Mammary epithelial cell (primary cell): ENCODE data around the gene ETV2.

Experiments used
- EZH2 ChIP-seq: IDR thresholded peaks from 2 replicates; pipeline ENCODE4 v1.6.1; 2012; ENCODE audit warnings: low read length, inconsistent platforms, borderline replicate concordance
- TF ChIP-seq, protein P1 (sequence below), 2 donors: IDR thresholded peaks in 1 of 2; conservative IDR thresholded peaks in 1 of 2; 2 replicates each; pipeline ENCODE4 v1.5.1; 2011 to 2012; ENCODE audit warnings: inconsistent platforms in 2 of 2, low read length in 2 of 2, mild to moderate bottlenecking in 2 of 2, control low read depth in 1 of 2, low read depth in 1 of 2; ENCODE audit not compliant: insufficient read depth in 1 of 2; ENCODE audit errors: extremely low read depth in 1 of 2

DNA sequence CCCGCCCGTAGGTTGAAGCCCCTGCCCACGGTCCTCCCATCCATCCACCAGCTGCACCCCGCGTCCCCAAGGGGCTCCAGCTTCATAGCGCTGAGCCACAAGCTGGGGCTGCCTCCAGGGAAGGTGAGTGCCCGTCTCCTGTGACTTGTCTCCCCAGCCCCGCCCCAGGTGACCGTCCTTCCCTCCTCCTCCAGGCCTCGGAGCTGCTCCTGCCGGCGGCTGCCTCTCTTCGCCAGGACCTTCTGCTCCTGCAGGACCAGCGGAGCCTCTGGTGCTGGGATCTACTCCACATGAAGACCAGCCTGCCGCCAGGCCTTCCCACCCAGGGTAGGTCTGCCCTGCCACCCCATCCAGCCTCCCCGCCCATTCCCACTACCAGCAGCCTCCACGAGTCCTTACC lies 21.5 kb upstream of the ETV2 start:
- TF ChIP-seq, protein P1, sequence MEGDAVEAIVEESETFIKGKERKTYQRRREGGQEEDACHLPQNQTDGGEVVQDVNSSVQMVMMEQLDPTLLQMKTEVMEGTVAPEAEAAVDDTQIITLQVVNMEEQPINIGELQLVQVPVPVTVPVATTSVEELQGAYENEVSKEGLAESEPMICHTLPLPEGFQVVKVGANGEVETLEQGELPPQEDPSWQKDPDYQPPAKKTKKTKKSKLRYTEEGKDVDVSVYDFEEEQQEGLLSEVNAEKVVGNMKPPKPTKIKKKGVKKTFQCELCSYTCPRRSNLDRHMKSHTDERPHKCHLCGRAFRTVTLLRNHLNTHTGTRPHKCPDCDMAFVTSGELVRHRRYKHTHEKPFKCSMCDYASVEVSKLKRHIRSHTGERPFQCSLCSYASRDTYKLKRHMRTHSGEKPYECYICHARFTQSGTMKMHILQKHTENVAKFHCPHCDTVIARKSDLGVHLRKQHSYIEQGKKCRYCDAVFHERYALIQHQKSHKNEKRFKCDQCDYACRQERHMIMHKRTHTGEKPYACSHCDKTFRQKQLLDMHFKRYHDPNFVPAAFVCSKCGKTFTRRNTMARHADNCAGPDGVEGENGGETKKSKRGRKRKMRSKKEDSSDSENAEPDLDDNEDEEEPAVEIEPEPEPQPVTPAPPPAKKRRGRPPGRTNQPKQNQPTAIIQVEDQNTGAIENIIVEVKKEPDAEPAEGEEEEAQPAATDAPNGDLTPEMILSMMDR (conservative IDR thresholded peaks at IDR 0.05 in 1 of 2, IDR thresholded peaks at IDR 0.05 in 1 of 2; ENCODE audit: extremely low read depth in 1 of 2, insufficient read depth in 1 of 2, low read depth in 1 of 2, low read length in 2 of 2), result no peak
- TF ChIP-seq EZH2, result no peak
